HepG2 (cell line): ENCODE measurements around the gene ZNF839. TPM values are rescaled to one million over a fixed set of nuclear protein-coding genes. Genes with fewer than 3 reads are reported as not detected.

ENCODE experiments used
- ATF5 ChIP-seq: sonication (generic); formaldehyde crosslinking; IDR thresholded peaks from 2 replicates; pipeline ENCODE4 v1.4.0; 2020; ENCODE audit warnings: mild to moderate bottlenecking, low read depth, missing genetic modification reagents
- DMTF1 ChIP-seq: sonication (generic); formaldehyde crosslinking; IDR thresholded peaks from 2 replicates; pipeline ENCODE4 v1.4.0; 2020; ENCODE audit warnings: mild to moderate bottlenecking, missing genetic modification reagents
- E2F2 ChIP-seq: sonication (generic); formaldehyde crosslinking; IDR thresholded peaks from 2 replicates; pipeline ENCODE4 v1.4.0; 2020; ENCODE audit warnings: missing genetic modification reagents, borderline replicate concordance
- FOXA1 ChIP-seq, 2 experiments: fragments of 450-650 bp in 1 of 2; sonication (generic) in 1 of 2; formaldehyde crosslinking in 1 of 2; IDR thresholded peaks; 2 replicates each; pipeline versions ENCODE4 v1.4.0 to v1.6.1; 2016 to 2020; ENCODE audit warnings: missing genetic modification reagents in 1 of 2
- FOXP1 ChIP-seq, 2 experiments: fragments of 450-650 bp in 1 of 2; IDR thresholded peaks; 2 replicates each; pipeline ENCODE4 v1.6.1; 2017 to 2018; ENCODE audit warnings: antibody characterized with exemption in 1 of 2
- GPBP1L1 ChIP-seq: sonication (generic); formaldehyde crosslinking; IDR thresholded peaks from 2 replicates; pipeline ENCODE4 v1.5.0; 2020; ENCODE audit warnings: mild to moderate bottlenecking, missing genetic modification reagents
- KDM1A ChIP-seq: IDR thresholded peaks from 2 replicates; pipeline ENCODE4 v1.6.1; 2016; ENCODE audit warnings: missing compliant biosample characterization
- MIXL1 ChIP-seq: IDR thresholded peaks from 2 replicates; pipeline ENCODE4 v1.6.1; 2016
- RBM39 ChIP-seq: fragments of 200-400 bp; formaldehyde crosslinking; IDR thresholded peaks from one replicate; pipeline ENCODE4 v1.6.1; 2018; ENCODE audit warnings: antibody characterized with exemption, mild to moderate bottlenecking, low read depth, low read length; ENCODE audit not compliant: poor library complexity, severe bottlenecking
- RCOR2 ChIP-seq: IDR thresholded peaks from 2 replicates; pipeline ENCODE4 v1.6.1; 2016; ENCODE audit warnings: missing biosample characterization, missing genetic modification reagents
- RFXAP ChIP-seq: sonication (generic); formaldehyde crosslinking; IDR thresholded peaks from 2 replicates; pipeline ENCODE4 v1.4.0; 2020; ENCODE audit warnings: missing genetic modification reagents, borderline replicate concordance
- THAP11 ChIP-seq: IDR thresholded peaks from 2 replicates; pipeline ENCODE4 v1.6.1; 2016; ENCODE audit warnings: missing biosample characterization, missing genetic modification reagents
- ZBTB39 ChIP-seq: sonication (generic); formaldehyde crosslinking; IDR thresholded peaks from 2 replicates; pipeline ENCODE4 v1.5.0; 2020; ENCODE audit warnings: missing genetic modification reagents
- ZBTB43 ChIP-seq: sonication (generic); formaldehyde crosslinking; conservative IDR thresholded peaks from 2 replicates; pipeline ENCODE4 v1.4.0; 2020; ENCODE audit warnings: missing genetic modification reagents
- ZFP36L1 ChIP-seq: sonication (generic); formaldehyde crosslinking; IDR thresholded peaks from 2 replicates; pipeline ENCODE4 v1.8.0; 2022; ENCODE audit warnings: mild to moderate bottlenecking, missing genetic modification reagents, moderate library complexity
- ZNF205 ChIP-seq: IDR thresholded peaks from 2 replicates; pipeline ENCODE4 v1.6.1; 2018; ENCODE audit warnings: missing biosample characterization, missing genetic modification reagents
- ZNF510 ChIP-seq: sonication (generic); formaldehyde crosslinking; IDR thresholded peaks from 2 replicates; pipeline ENCODE4 v1.4.0; 2020; ENCODE audit warnings: low read depth, mild to moderate bottlenecking, missing genetic modification reagents
- ZNF543 ChIP-seq: sonication (generic); formaldehyde crosslinking; IDR thresholded peaks from 2 replicates; pipeline ENCODE4 v1.4.0; 2020; ENCODE audit warnings: mild to moderate bottlenecking, missing genetic modification reagents
- ZNF709 ChIP-seq: sonication (generic); formaldehyde crosslinking; IDR thresholded peaks from 2 replicates; pipeline ENCODE4 v1.5.0; 2020; ENCODE audit warnings: mild to moderate bottlenecking, missing genetic modification reagents
- ZNF766 ChIP-seq: sonication (generic); formaldehyde crosslinking; IDR thresholded peaks from 2 replicates; pipeline ENCODE4 v1.5.0; 2020; ENCODE audit warnings: missing genetic modification reagents, borderline replicate concordance
- polyA plus RNA-seq, 8 experiments: library from polyadenylated mRNA; depleted of rRNA in 3 of 8; stranded (reverse) in 7 of 8; unstranded in 1 of 8; fragments of >200 nt; fragmentation: Illumina TruSeq in 4 of 8; extraction: Trizol in 4 of 8; gene quantifications; 2 replicates each; pipeline versions ENCODE4 v1.2.1 to v1.2.3, GENCODE V29; 2011 to 2016; ENCODE audit warnings: low read depth in 4 of 8, missing spikeins in 1 of 8, mixed read lengths in 1 of 8; ENCODE audit not compliant: insufficient read depth in 1 of 8
- total RNA-seq, 5 experiments: library from RNA; depleted of rRNA; stranded (reverse); fragments of >200 nt; fragmentation: Illumina TruSeq; extraction: Trizol; gene quantifications; 2 replicates each; pipeline ENCODE4 v1.2.3, GENCODE V29; 2016; ENCODE audit warnings: low read depth in 1 of 5

The ZNF839 gene
- total and polyA plus RNA-seq, 2 of the 13 experiments (the other 11 are each of a cell fraction or from before 2014, with no cell fraction given), result 11.1 to 12.8 TPM

- no peak for TF ChIP-seq E2F2 (CRISPR knock-in tag)
- no peak; the same call in 1 of the 2 replicates for TF ChIP-seq RCOR2 (CRISPR knock-in tag)
- TF ChIP-seq ZNF709 (CRISPR knock-in tag), result peak; percentile 27; the same call in 1 of the 2 replicates
- no peak for TF ChIP-seq MIXL1 (CRISPR knock-in tag)
- 0 out of 2 replicates have a peak, but pooled peaks have one; percentile 41 for TF ChIP-seq ZBTB43 (CRISPR knock-in tag)
- TF ChIP-seq GPBP1L1, result no peak
- TF ChIP-seq RBM39, result no peak
- TF ChIP-seq ZNF766 (CRISPR knock-in tag), result no peak; the same call in 1 of the 2 replicates
- no peak for TF ChIP-seq THAP11 (CRISPR knock-in tag)
- TF ChIP-seq RFXAP (CRISPR knock-in tag), result no peak
- no peak for TF ChIP-seq DMTF1 (CRISPR knock-in tag)
- peak; percentile 55; the same call in 1 of the 2 replicates for TF ChIP-seq ZFP36L1 (CRISPR knock-in tag)
- no peak for TF ChIP-seq ZNF205 (CRISPR knock-in tag)
- TF ChIP-seq ZNF510, result 0 out of 2 replicates have a peak, but pooled peaks have one; percentile 23
- no peak for TF ChIP-seq ZBTB39 (CRISPR knock-in tag)
- TF ChIP-seq ATF5 (CRISPR knock-in tag), result no peak
- no peak for TF ChIP-seq FOXA1 (IDR thresholded peaks at IDR 0.05)
- TF ChIP-seq FOXA1 (CRISPR knock-in tag; IDR thresholded peaks at IDR 0.05), result no peak
- TF ChIP-seq FOXP1 (IDR thresholded peaks at IDR 0.05), result no peak
- TF ChIP-seq FOXP1 (CRISPR knock-in tag; IDR thresholded peaks at IDR 0.05), result peak; percentile 50; the same call in 1 of the 2 replicates
- no peak for TF ChIP-seq ZNF543 (CRISPR knock-in tag)
- TF ChIP-seq KDM1A (CRISPR knock-in tag), result 0 out of 2 replicates have a peak, but pooled peaks have one; percentile 16
Measured at GRCh38 chr14:102320671-102321455, 1.3 kb downstream of the ZNF839 start (continued).
